H9 (cell line): ENCODE data around the gene C7orf57. TPM values are rescaled to one million over a fixed set of nuclear protein-coding genes. Genes with fewer than 3 reads are reported as not detected.

ENCODE experiments used
- DNase-seq: peaks from one replicate; pipeline ENCODE4 v3.0.0-alpha.2; 2017
- H2AFZ ChIP-seq: one replicate; pipeline ENCODE4 v1.6.1; 2013; ENCODE audit warnings: mild to moderate bottlenecking, low read length, control low read depth, moderate library complexity
- H2AK5ac ChIP-seq: 2 replicates; pipeline ENCODE4 v1.6.1; 2013; ENCODE audit warnings: low read length, control low read depth, mixed read lengths; ENCODE audit not compliant: insufficient read length
- H2BK120ac ChIP-seq: one replicate; pipeline ENCODE4 v1.6.1; 2013; ENCODE audit warnings: low read depth, mild to moderate bottlenecking, low read length, control low read depth, inconsistent platforms; ENCODE audit not compliant: poor library complexity, severe bottlenecking
- H2BK12ac ChIP-seq: 2 replicates; pipeline ENCODE4 v1.6.1; 2013; ENCODE audit warnings: low read length, control low read depth, mixed read lengths, low read depth; ENCODE audit not compliant: insufficient read length
- H2BK15ac ChIP-seq: 2 replicates; pipeline ENCODE4 v1.6.1; 2013; ENCODE audit warnings: low read depth, low read length, control low read depth
- H2BK20ac ChIP-seq: one replicate; pipeline ENCODE4 v1.6.1; 2013; ENCODE audit warnings: low read depth, mild to moderate bottlenecking, low read length, control low read depth, inconsistent platforms; ENCODE audit not compliant: poor library complexity, severe bottlenecking
- H2BK5ac ChIP-seq: 2 replicates; pipeline ENCODE4 v1.6.1; 2013; ENCODE audit warnings: low read length, control low read depth, mixed read lengths; ENCODE audit not compliant: insufficient read length
- H3K14ac ChIP-seq: 2 replicates; pipeline ENCODE4 v1.6.1; 2013; ENCODE audit warnings: low read length, control low read depth; ENCODE audit not compliant: insufficient read depth
- H3K18ac ChIP-seq: 2 replicates; pipeline ENCODE4 v1.6.1; 2013; ENCODE audit warnings: low read depth, mild to moderate bottlenecking, mixed read lengths, low read length, control low read depth; ENCODE audit not compliant: insufficient read length
- H3K23ac ChIP-seq: 2 replicates; pipeline ENCODE4 v1.6.1; 2013; ENCODE audit warnings: low read length, control low read depth, mixed read lengths, low read depth; ENCODE audit not compliant: insufficient read length
- H3K23me2 ChIP-seq: 2 replicates; pipeline ENCODE4 v1.6.1; 2013; ENCODE audit warnings: low read depth, mild to moderate bottlenecking, mixed read lengths, low read length, control low read depth; ENCODE audit not compliant: insufficient read length, poor library complexity, severe bottlenecking
- H3K27ac ChIP-seq: 2 replicates; pipeline ENCODE4 v1.5.1; 2013; ENCODE audit warnings: low read length, control low read depth, mixed read lengths, low read depth; ENCODE audit not compliant: insufficient read length
- H3K27me3 ChIP-seq: 2 replicates; pipeline ENCODE4 v1.6.1; 2013; ENCODE audit warnings: low read length, control low read depth, inconsistent platforms; ENCODE audit not compliant: insufficient read depth
- H3K4ac ChIP-seq: 2 replicates; pipeline ENCODE4 v1.6.1; 2013; ENCODE audit warnings: low read depth, mild to moderate bottlenecking, control low read depth, inconsistent platforms, low read length, moderate library complexity
- H3K4me1 ChIP-seq: 2 replicates; pipeline ENCODE4 v1.6.1; 2013; ENCODE audit warnings: low read length, control low read depth, inconsistent platforms; ENCODE audit not compliant: insufficient read depth
- H3K4me2 ChIP-seq: 2 replicates; pipeline ENCODE4 v1.6.1; 2013; ENCODE audit warnings: low read length, control low read depth, mixed read lengths; ENCODE audit not compliant: insufficient read length, insufficient read depth
- H3K56ac ChIP-seq: 2 replicates; pipeline ENCODE4 v1.6.1; 2013; ENCODE audit warnings: low read depth, mild to moderate bottlenecking, mixed read lengths, low read length, control low read depth; ENCODE audit not compliant: insufficient read length
- H3K79me1 ChIP-seq: 2 replicates; pipeline ENCODE4 v1.6.1; 2013; ENCODE audit warnings: low read depth, mild to moderate bottlenecking, moderate library complexity, low read length, control low read depth, inconsistent platforms; ENCODE audit not compliant: insufficient read depth, poor library complexity, severe bottlenecking
- H3K79me2 ChIP-seq: 2 replicates; pipeline ENCODE4 v1.6.1; 2013; ENCODE audit warnings: low read length, control low read depth, inconsistent platforms; ENCODE audit not compliant: insufficient read depth
- H3K9ac ChIP-seq: 2 replicates; pipeline ENCODE4 v1.6.1; 2013; ENCODE audit warnings: low read length, control low read depth, mixed read lengths; ENCODE audit not compliant: insufficient read length; ENCODE audit errors: extremely low read depth
- H3K9me3 ChIP-seq: one replicate; pipeline ENCODE4 v1.6.1; 2013; ENCODE audit warnings: low read depth, low read length, inconsistent platforms; ENCODE audit not compliant: control insufficient read depth
- H3T11ph ChIP-seq: one replicate; pipeline ENCODE4 v1.6.1; 2013; ENCODE audit warnings: mild to moderate bottlenecking, low read length, control low read depth, inconsistent platforms
- H4K20me1 ChIP-seq: one replicate; pipeline ENCODE4 v1.6.1; 2013; ENCODE audit not compliant: control insufficient read depth, insufficient read length, insufficient read depth
- H4K5ac ChIP-seq: 2 replicates; pipeline ENCODE4 v1.6.1; 2013; ENCODE audit warnings: low read depth, mild to moderate bottlenecking, mixed read lengths, low read length, control low read depth; ENCODE audit not compliant: insufficient read length
- H4K8ac ChIP-seq: replicated peaks from 2 replicates; pipeline ENCODE4 v1.6.1; 2013; ENCODE audit warnings: low read length, control low read depth, mixed read lengths, low read depth; ENCODE audit not compliant: insufficient read length
- H4K91ac ChIP-seq: 2 replicates; pipeline ENCODE4 v1.6.1; 2013; ENCODE audit warnings: low read depth, mild to moderate bottlenecking, moderate library complexity, mixed read lengths, low read length, control low read depth; ENCODE audit not compliant: insufficient read length
- H3K27ac Mint-ChIP-seq, 3 experiments: 2 replicates in 2 of 3; 3 replicates in 1 of 3; pipeline ENCODE4 v1.8.0; 2020 to 2021; ENCODE audit warnings: mixed read lengths in 3 of 3, mild to moderate bottlenecking in 1 of 3, moderate library complexity in 1 of 3
- H3K27me3 Mint-ChIP-seq: 2 replicates; pipeline ENCODE4 v1.8.0; 2021; ENCODE audit warnings: low read depth, mild to moderate bottlenecking, moderate library complexity, mixed read lengths
- H3K36me3 Mint-ChIP-seq, 3 experiments: 2 replicates in 2 of 3; 3 replicates in 1 of 3; pipeline ENCODE4 v1.8.0; 2020 to 2021; ENCODE audit warnings: low read depth in 3 of 3, mixed read lengths in 3 of 3; ENCODE audit not compliant: insufficient read depth in 1 of 3
- H3K4me1 Mint-ChIP-seq, 2 experiments: 2 replicates each; pipeline ENCODE4 v1.8.0; 2020; ENCODE audit warnings: mixed read lengths in 2 of 2
- H3K4me3 Mint-ChIP-seq, 2 experiments: 2 replicates in 1 of 2; 3 replicates in 1 of 2; pipeline ENCODE4 v1.8.0; 2020 to 2021; ENCODE audit warnings: mild to moderate bottlenecking in 2 of 2, mixed read lengths in 2 of 2, moderate library complexity in 1 of 2
- H3K9me3 Mint-ChIP-seq, 2 experiments: 2 replicates in 1 of 2; 3 replicates in 1 of 2; pipeline ENCODE4 v1.8.0; 2020; ENCODE audit warnings: mild to moderate bottlenecking in 2 of 2, mixed read lengths in 2 of 2, moderate library complexity in 1 of 2
- CTCF ChIP-seq: fragments of 200-600 bp; sonication (generic); conservative IDR thresholded peaks from 3 replicates; pipeline ENCODE4 v1.8.0; 2021; ENCODE audit warnings: antibody characterized with exemption, mild to moderate bottlenecking
- WGBS: extraction: QIAGEN DNeasy Blood & Tissue Kit; methylation state at CpG from one replicate; pipeline ENCODE4 v1.1.7; 2013; ENCODE audit warnings: missing lambda C conversion rate, low lambda C conversion rate, mixed read lengths; ENCODE audit not compliant: insufficient read length; ENCODE audit errors: extremely low coverage; 5-methylcytosine and 5-hydroxymethylcytosine counted together
- total RNA-seq: library from RNA; stranded (reverse); gene quantifications from 2 replicates; pipeline ENCODE4 v1.2.1, GENCODE V29; 2021

C7orf57 gene
- total RNA-seq, 1 experiment from 2014 or later = not detected

GRCh38 chr7:48094861-48095293, 59.5 kb downstream of the C7orf57 start:
- Histone ChIP-seq H4K20me1 (no peaks in the 10 kb centered on the region), H3K4me1 (no peaks in the 10 kb centered on the region), H2BK5ac (no peak overlapping the region), H2BK12ac (no peak overlapping the region), H3T11ph (no peak overlapping the region), H3K4ac (no peak overlapping the region), H3K23ac (no peak overlapping the region), H2BK120ac (no peak overlapping the region), H2AFZ (no peak overlapping the region), H3K4me2 (no peak overlapping the region), H2BK15ac (no peak overlapping the region), H2BK20ac (no peak overlapping the region), H2AK5ac (no peak overlapping the region), H3K23me2 (peaks cover 9% of the 10 kb centered on the region), H3K79me1 (no peaks in the 10 kb centered on the region), H3K9ac (no peak overlapping the region), H4K5ac (no peak overlapping the region), H3K14ac (no peak overlapping the region), H3K56ac (no peak overlapping the region), H3K27ac (no peak overlapping the region), H3K18ac (no peak overlapping the region), H4K91ac (no peak overlapping the region), H4K8ac (no peak overlapping the region), H3K79me2 (0 out of 2 replicates have a peak, but pooled peaks cover 2% of the 10 kb centered on the region), H3K9me3 (no peaks in the 10 kb centered on the region), H3K27me3 (no peaks in the 10 kb centered on the region)
- Mint-ChIP-seq H3K4me3 (no peak overlapping the region), H3K4me1 (peaks cover 15 to 23% of the 10 kb centered on the region in 2 experiments), H3K36me3 (peaks cover 28 to 83% (median 81%) of the 10 kb centered on the region in 3 experiments; a peak in 6 of 7 replicates), H3K27ac (no peak overlapping the region), H3K9me3 (no peaks in the 10 kb centered on the region; a peak in 1 of 5 replicates), H3K27me3 (no peaks in the 10 kb centered on the region; the same call in none of the 2 replicates)
- no CpG with 5 or more reads among the region's 3 CpGs for WGBS
- no peak for TF ChIP-seq CTCF
- no peak for DNase-seq
